ENCODE data around the gene SHANK3. TPM values are rescaled to one million over a fixed set of nuclear protein-coding genes. Genes with fewer than 3 reads are reported as not detected.
"Not testable (repeated sequence)": the region's sequence is repeated elsewhere in the genome, so short reads cannot be mapped to it uniquely, and the experiment has no call there.

SHANK3 gene
- total and polyA plus RNA-seq, 2 experiments from 2014 or later: 0.10 to 0.97 TPM

DNA sequence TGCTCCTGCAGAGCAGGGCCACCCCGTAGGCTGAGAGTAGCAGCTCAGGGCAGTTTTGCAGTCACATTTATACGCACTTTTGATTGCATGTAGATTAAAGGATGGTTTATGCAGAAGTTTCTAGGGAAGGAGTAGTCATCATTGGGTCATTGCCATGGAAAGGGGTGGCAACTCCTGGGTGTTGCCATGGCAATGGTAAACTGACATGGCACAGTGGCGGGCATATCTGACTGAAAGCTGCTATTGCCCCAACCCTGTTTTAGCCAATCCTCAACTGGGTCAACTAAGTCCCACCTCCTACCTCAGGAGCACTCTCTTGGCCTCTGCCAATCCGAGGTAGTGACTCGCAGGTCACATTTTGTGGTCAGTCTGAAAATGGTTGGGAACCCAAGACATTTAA lies 42.2 kb upstream of the SHANK3 start:
- TF ChIP-seq EZH2 (IDR thresholded peaks at IDR 0.05; ENCODE audit: insufficient read depth, poor library complexity, severe bottlenecking): no peak
- TF ChIP-seq EZH2phosphoT487 (IDR thresholded peaks at IDR 0.05; ENCODE audit: insufficient read depth, low read depth): no peak
- H3F3A ChIP-seq (ENCODE audit: insufficient read depth): no peaks in the 10 kb centered on the region
- no peaks in the 10 kb centered on the region for H3K79me2 ChIP-seq (ENCODE audit: insufficient read depth)
- H3K27me3 ChIP-seq (replicated peaks; ENCODE audit: insufficient read depth): no peaks in the 10 kb centered on the region
- H3K9ac ChIP-seq: no peak overlapping the region
- no peak overlapping the region for H2AFZ ChIP-seq
- H3K9me2 ChIP-seq (ENCODE audit: insufficient read depth): no peaks in the 10 kb centered on the region
- in situ Hi-C loops (cut with MboI): no loop called here
- no peaks in the 10 kb centered on the region for H3K4me1 ChIP-seq (ENCODE audit: insufficient read depth)
- no peaks in the 10 kb centered on the region for H3K36me3 ChIP-seq (ENCODE audit: low read depth)
- no peak for DNase-seq
- no peaks in the 10 kb centered on the region for H4K20me1 ChIP-seq (ENCODE audit: insufficient read depth)
- H3K9me3 ChIP-seq (ENCODE audit: low read depth): no peaks in the 10 kb centered on the region
- H3K4me2 ChIP-seq (ENCODE audit: unreplicated experiment): no peak overlapping the region
- no peak overlapping the region for H3K27ac ChIP-seq
- no peak overlapping the region for H3K4me3 ChIP-seq
- 86 to 92% methylated on average over 5 of the region's 5 CpGs for WGBS, 2 experiments (ENCODE audit: low coverage in 1 of 2, low lambda C conversion rate in 2 of 2, missing lambda C conversion rate in 2 of 2)

DNA sequence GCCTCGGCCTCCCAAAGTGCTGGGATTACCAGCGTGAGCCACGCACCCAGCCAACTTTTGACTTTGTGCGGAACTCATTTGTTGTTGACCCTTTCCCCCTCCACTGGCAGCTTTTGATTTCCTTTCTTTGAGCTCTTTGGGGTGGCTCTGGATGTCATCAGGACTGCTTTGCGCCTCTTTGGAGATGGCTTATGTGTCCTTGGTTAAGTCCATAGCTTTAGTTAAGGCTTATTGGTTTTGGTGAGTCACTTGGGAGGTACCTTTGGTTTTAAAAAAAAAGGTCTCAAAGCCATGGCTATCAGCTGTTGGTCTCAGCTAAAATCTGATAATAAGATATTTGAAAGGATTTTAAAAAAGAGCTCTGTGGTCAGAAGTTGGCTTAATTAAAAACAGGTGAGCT lies 39.5 kb upstream of the SHANK3 start:
- Histone ChIP-seq H3K36me3 (ENCODE audit: low read depth) (no peaks in the 10 kb centered on the region), H3K27ac (no peak overlapping the region), H3K4me3 (no peak overlapping the region), H2AFZ (no peak overlapping the region), H3K27me3 (replicated peaks; ENCODE audit: insufficient read depth) (no peaks in the 10 kb centered on the region), H3F3A (ENCODE audit: insufficient read depth) (no peaks in the 10 kb centered on the region), H3K4me2 (ENCODE audit: unreplicated experiment) (no peak overlapping the region), H3K79me2 (ENCODE audit: insufficient read depth) (no peaks in the 10 kb centered on the region), H3K9me3 (ENCODE audit: low read depth) (no peaks in the 10 kb centered on the region), H3K9ac (no peak overlapping the region), H4K20me1 (ENCODE audit: insufficient read depth) (no peaks in the 10 kb centered on the region), H3K4me1 (ENCODE audit: insufficient read depth) (no peaks in the 10 kb centered on the region), H3K9me2 (ENCODE audit: insufficient read depth) (no peaks in the 10 kb centered on the region)
- TF ChIP-seq EZH2phosphoT487 (IDR thresholded peaks at IDR 0.05; ENCODE audit: insufficient read depth, low read depth) (no peak), EZH2 (IDR thresholded peaks at IDR 0.05; ENCODE audit: insufficient read depth, poor library complexity, severe bottlenecking) (no peak)
- in situ Hi-C loops (cut with MboI): no loop called here
- DNase-seq: no peak
- WGBS, 2 experiments (ENCODE audit: low coverage in 1 of 2, low lambda C conversion rate in 2 of 2, missing lambda C conversion rate in 2 of 2): 79 to 86% methylated on average over 5 of the region's 5 CpGs

DNA sequence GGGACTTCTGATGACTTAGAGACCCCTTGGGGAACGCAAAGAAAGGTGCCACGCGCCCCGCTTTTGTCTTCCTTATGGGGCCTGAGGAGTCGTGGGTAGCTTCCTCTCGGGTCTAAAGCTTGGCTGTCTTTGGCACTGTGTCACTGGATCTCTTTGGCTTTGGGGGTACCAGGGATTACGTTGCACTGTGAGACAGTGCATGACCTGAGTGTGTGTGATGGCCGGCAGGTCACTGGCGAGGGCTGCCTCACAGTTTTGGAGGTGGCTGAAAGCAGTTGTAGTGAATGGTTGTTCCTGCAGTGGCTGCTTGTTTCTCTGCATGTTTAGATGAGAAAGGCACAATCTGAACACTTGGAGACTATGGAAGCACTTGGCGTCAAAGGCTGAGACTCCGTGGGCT lies 38.9 kb upstream of the SHANK3 start:
- Histone ChIP-seq H3K27ac (no peak overlapping the region), H3K36me3 (ENCODE audit: low read depth) (no peaks in the 10 kb centered on the region), H3K27me3 (replicated peaks; ENCODE audit: insufficient read depth) (no peaks in the 10 kb centered on the region), H3K9ac (no peak overlapping the region), H4K20me1 (ENCODE audit: insufficient read depth) (no peaks in the 10 kb centered on the region), H3K79me2 (ENCODE audit: insufficient read depth) (no peaks in the 10 kb centered on the region), H3F3A (ENCODE audit: insufficient read depth) (no peaks in the 10 kb centered on the region), H3K9me3 (ENCODE audit: low read depth) (no peaks in the 10 kb centered on the region), H3K9me2 (ENCODE audit: insufficient read depth) (no peaks in the 10 kb centered on the region), H3K4me2 (ENCODE audit: unreplicated experiment) (no peak overlapping the region), H3K4me3 (no peak overlapping the region), H3K4me1 (ENCODE audit: insufficient read depth) (no peaks in the 10 kb centered on the region), H2AFZ (no peak overlapping the region)
- WGBS, 2 experiments (ENCODE audit: low coverage in 1 of 2, low lambda C conversion rate in 2 of 2, missing lambda C conversion rate in 2 of 2): 77 to 79% methylated on average over 11 of the region's 11 CpGs
- in situ Hi-C loops (cut with MboI): no loop called here
- no peak for TF ChIP-seq EZH2 (IDR thresholded peaks at IDR 0.05; ENCODE audit: insufficient read depth, poor library complexity, severe bottlenecking)
- TF ChIP-seq EZH2phosphoT487 (IDR thresholded peaks at IDR 0.05; ENCODE audit: insufficient read depth, low read depth): no peak
- DNase-seq: no peak

DNA sequence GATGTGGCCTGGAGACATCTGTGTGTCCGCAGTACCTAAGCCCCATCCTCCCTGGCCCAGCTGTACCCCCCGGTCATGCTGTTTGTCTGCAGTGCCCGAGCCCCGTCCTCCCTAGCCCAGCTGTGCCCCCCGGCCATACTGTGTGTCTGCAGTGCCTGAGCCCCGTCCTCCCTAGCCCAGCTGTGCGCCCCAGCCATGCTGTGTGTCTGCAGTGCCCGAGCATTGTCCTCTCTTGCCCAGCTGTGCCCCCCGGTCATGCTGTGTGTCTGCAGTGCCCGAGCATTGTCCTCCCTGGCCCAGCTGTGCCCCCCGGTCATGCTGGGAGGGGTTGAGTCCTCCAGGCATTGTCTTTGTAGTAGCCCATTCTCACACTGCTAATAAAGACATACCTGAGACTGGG lies 37.0 kb upstream of the SHANK3 start:
- no peak overlapping the region for H2AFZ ChIP-seq
- no peak overlapping the region for H3K9ac ChIP-seq
- H3K27me3 ChIP-seq (replicated peaks; ENCODE audit: insufficient read depth): no peaks in the 10 kb centered on the region
- H4K20me1 ChIP-seq (ENCODE audit: insufficient read depth): no peaks in the 10 kb centered on the region
- H3F3A ChIP-seq (ENCODE audit: insufficient read depth): no peaks in the 10 kb centered on the region
- no peak for DNase-seq
- in situ Hi-C loops (cut with MboI): no loop called here
- no peaks in the 10 kb centered on the region for H3K79me2 ChIP-seq (ENCODE audit: insufficient read depth)
- no peak overlapping the region for H3K4me2 ChIP-seq (ENCODE audit: unreplicated experiment)
- H3K4me1 ChIP-seq (ENCODE audit: insufficient read depth): no peaks in the 10 kb centered on the region
- H3K9me3 ChIP-seq (ENCODE audit: low read depth): no peaks in the 10 kb centered on the region
- no peaks in the 10 kb centered on the region for H3K36me3 ChIP-seq (ENCODE audit: low read depth)
- TF ChIP-seq EZH2 (IDR thresholded peaks at IDR 0.05; ENCODE audit: insufficient read depth, poor library complexity, severe bottlenecking) (no peak), EZH2phosphoT487 (IDR thresholded peaks at IDR 0.05; ENCODE audit: insufficient read depth, low read depth) (no peak)
- no peak overlapping the region for H3K4me3 ChIP-seq
- no peaks in the 10 kb centered on the region for H3K9me2 ChIP-seq (ENCODE audit: insufficient read depth)
- no peak overlapping the region for H3K27ac ChIP-seq
- WGBS, 2 experiments (ENCODE audit: low coverage in 1 of 2, low lambda C conversion rate in 2 of 2, missing lambda C conversion rate in 2 of 2): 78 to 79% methylated on average over 10 to 11 of the region's 11 CpGs

DNA sequence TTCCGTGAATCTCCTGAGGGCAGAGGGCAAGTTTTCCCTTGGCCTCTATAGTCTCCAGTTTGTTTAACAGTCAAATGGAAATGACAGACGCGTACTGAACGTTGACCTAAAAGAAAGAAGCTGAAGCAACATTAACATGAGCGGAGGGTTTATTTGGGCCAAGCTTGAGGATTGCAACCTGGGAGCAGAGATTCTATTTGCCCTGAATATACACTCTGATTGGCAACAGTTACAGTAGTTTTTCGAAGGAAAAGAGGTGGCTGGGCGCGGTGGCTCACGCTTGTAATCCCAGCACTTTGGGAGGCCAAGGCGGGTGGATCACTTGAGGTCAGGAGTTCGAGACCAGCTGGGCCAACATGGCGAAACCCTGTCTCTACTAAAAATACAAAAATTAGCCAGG lies 32.3 kb upstream of the SHANK3 start:
- DNase-seq; H3K27ac ChIP-seq; H3K9ac ChIP-seq; H3K4me2 ChIP-seq (ENCODE audit: unreplicated experiment); H3F3A ChIP-seq (ENCODE audit: insufficient read depth); H3K4me3 ChIP-seq; H3K79me2 ChIP-seq (ENCODE audit: insufficient read depth); H3K9me3 ChIP-seq (ENCODE audit: low read depth); in situ Hi-C loops (cut with MboI); H3K4me1 ChIP-seq (ENCODE audit: insufficient read depth); H3K36me3 ChIP-seq (ENCODE audit: low read depth); H3K9me2 ChIP-seq (ENCODE audit: insufficient read depth); H4K20me1 ChIP-seq (ENCODE audit: insufficient read depth); H2AFZ ChIP-seq: not testable (repeated sequence)
- 87 to 90% methylated on average over 12 of the region's 12 CpGs for WGBS, 2 experiments (ENCODE audit: low coverage in 1 of 2, low lambda C conversion rate in 2 of 2, missing lambda C conversion rate in 2 of 2)
- peaks cover 25% of the 10 kb centered on the region for H3K27me3 ChIP-seq (replicated peaks; ENCODE audit: insufficient read depth)

All from GM23248 (cell line).